HL-60/S4 (cell line): ENCODE data around the gene MAN2A2.
"Not testable (repeated sequence)": the region's sequence is repeated elsewhere in the genome, so short reads cannot be mapped to it uniquely, and the experiment has no call there.

Source experiments
- in situ Hi-C: fragments of 300-500 bp; cut with MboI; formaldehyde crosslinking; loops from 2 replicates; pipeline ENCODE4 v1.14.3; 2022; ENCODE audit warnings: low sequenced_read_pairs

Gene MAN2A2

DNA sequence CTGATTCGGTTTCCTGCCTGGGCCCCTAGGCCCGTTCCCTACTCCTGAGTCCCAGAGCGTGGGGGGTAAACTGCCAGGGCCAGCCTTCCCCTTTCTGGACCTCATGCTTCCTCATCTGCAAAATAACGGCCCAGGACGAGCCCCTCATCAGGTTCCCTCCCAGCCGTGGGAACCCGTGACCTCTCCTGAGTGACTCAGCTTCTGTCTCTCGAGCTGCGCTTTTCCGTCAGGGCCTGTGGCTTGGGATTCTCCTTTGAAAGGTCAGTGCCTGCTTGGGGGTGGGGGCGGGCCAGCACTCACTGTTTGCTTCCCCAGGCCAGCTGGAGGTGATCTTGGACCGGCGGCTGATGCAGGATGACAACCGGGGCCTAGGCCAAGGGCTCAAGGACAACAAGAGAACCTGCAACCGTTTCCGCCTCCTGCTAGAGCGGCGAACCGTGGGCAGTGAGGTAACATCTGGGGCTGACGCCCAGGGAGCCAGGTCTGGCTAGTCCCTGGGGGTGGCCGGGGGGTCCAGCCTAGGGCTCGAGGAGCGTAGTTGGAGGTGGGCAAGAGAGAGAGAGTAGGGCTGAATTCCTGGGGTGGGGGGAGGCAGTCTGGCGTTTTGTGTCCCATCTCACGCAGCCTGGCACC, 12.8 kb downstream of the MAN2A2 start:
- in situ Hi-C loops = no loop called here

- in situ Hi-C loops = no loop called here
Measured at GRCh38 chr15:90916461-90916860, 13.4 kb downstream of the MAN2A2 start.

DNA sequence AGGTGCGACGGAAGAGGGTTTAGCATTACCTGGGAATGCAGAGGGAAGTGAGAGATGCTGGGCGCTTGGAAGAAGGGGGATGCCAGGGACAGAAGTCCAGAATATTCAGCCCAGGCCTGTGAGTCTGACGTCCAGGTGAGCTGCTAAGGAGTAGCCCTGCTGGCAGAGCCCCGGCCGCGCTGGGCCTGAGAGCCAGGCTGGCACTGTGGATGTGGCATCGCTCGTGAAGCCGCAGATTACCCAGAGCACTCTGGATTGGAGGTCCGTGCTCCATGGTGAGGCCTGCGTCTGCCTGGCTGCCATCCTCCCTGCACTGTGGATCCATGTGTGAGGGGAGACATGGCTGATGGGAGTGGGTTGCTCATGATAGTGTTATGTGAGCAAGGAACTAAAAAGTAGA, 14.5 kb downstream of the MAN2A2 start:
- in situ Hi-C loops = no loop called here

GRCh38 chr15:90918034-90918788, 15.1 kb downstream of the MAN2A2 start:
- in situ Hi-C loops = no loop called here

- in situ Hi-C loops = no loop called here
Measured at GRCh38 chr15:90918835-90919234, 15.7 kb downstream of the MAN2A2 start.

DNA sequence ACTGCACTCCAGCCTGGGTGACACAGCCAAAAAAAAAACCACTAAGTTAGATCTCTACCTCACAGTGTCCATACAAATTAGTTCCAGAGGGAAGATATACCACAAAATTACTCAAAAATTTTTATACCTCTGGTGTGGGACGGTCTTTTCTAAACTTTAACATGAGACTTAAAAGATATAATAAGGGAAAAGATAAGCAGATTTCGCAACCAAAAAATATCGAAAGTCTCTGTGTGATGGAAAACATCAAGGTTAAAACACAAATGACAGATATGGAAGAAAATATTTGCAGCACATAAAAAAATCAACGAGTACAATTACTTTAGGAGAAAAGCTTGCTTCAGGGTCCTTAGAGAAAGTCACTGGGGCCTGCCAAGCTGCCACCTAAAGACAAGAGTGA, 18.8 kb downstream of the MAN2A2 start:
- in situ Hi-C loops = no loop called here

- in situ Hi-C loops = not testable (repeated sequence)
Measured at GRCh38 chr15:90922712-90923322, 19.7 kb downstream of the MAN2A2 start.

DNA sequence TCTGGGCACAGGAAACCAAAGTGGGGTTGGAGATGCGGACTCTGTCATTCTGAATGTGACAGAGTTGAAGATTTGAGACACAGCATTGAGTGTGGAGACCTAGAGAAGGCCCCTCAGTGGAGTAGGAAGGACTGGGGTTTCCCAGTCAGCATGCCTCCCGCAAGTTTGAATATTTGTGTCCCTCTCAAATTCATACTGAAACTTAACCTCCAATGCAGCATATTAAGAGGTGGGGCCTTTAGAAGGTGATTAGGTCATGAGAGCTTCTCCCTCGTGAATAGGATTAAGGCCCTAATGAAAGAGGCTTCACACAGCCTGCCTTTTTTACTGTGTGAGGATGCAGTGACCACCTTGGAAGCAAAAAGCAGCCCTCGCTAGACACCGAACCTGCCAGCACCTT, 21.3 kb downstream of the MAN2A2 start:
- in situ Hi-C loops = no loop called here

GRCh38 chr15:90926766-90927165, 23.7 kb downstream of the MAN2A2 start:
- in situ Hi-C loops = not testable (repeated sequence)

DNA sequence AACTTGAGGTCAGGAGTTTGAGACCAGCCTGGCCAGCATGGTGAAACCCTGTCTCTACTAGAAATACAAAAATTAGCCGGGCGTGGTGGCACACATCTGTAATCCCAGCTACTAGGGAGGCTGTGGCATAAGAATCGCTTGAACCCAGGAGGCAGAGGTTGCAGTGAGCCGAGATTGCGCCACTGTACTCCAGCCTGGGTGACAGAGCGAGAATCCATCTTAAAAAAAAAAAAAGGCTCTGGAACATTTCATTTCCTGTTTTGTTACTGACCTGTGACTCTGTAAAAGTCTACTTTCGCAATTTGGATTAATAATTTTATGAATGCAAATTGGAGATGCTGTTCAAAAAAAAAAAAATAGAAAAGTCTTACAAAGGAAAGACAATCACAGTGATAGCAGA, 25.0 kb downstream of the MAN2A2 start:
- in situ Hi-C loops = not testable (repeated sequence)

GRCh38 chr15:90929246-90930019, 26.3 kb downstream of the MAN2A2 start:
- in situ Hi-C loops = no loop called here

GRCh38 chr15:90930861-90931574, 27.9 kb downstream of the MAN2A2 start:
- in situ Hi-C loops = no loop called here

GRCh38 chr15:90931575-90931827, 28.4 kb downstream of the MAN2A2 start:
- in situ Hi-C loops = no loop called here

- in situ Hi-C loops = no loop called here
Measured at GRCh38 chr15:90931828-90932659, 28.9 kb downstream of the MAN2A2 start, which contains the start of gene HDDC3. TSS of gene HDDC3 (minus strand) at chr15:90932549. CDS start at chr15:90932540, 9 bp downstream.

DNA sequence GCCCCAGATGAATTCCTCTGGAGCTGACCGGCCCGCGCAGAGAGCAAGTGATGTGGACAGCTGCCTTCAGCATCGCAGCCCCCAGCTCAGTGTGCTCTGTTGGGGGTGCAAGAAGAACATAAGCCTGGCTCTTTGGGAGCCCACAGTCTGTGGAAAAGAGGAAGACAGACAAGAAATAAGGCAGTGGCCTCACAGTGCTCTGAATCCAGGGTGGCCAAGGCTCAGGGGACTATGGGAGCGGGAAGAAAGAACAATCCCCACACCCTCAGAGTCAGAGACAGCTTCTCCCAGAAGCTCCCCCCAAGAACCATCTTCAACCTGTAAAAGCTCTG, 29.5 kb downstream of the MAN2A2 start:
- in situ Hi-C loops = no loop called here

- in situ Hi-C loops = no loop called here
Measured at GRCh38 chr15:90933301-90933700, 30.2 kb downstream of the MAN2A2 start.

DNA sequence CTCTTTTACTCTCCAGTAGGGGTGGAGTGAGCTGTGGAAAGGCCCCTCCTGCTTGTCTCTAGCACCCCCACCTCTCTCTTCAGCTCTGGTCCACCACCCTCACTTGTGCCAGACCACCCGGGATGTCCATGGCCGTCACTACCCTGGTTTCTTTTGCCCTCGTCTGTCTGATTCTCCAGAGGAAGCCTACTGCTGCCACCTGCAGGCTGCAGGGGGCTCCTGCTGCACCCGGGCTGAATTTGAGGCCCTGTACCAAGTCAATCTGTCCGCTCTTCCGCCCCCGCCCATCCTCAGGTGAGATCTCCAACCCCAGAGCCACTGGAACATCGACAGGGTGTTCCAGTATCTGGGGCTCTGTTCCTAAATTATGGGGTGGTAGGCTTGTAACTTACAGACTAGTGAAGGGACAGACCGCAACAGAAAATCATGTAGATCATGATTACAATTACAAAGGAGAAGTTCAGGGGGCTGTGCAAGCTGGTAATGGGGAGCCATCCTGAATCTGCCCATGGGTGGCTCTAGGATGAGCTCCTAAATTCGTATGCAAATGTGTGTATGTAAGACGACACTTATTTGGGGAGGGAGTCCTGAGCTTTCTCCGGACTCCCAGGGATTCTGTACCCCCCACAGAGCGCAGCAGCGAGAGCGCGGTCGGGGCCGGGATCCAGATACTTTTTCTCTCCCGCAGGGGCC, 31.3 kb downstream of the MAN2A2 start:
- in situ Hi-C loops = no loop called here

GRCh38 chr15:90934949-90935751, 32.0 kb downstream of the MAN2A2 start, which contains the start of gene UNC45A:
TSS of gene UNC45A (plus strand) at chr15:90935285. CDS start at chr15:90935325, 40 bp downstream.
- in situ Hi-C loops = no loop called here

DNA sequence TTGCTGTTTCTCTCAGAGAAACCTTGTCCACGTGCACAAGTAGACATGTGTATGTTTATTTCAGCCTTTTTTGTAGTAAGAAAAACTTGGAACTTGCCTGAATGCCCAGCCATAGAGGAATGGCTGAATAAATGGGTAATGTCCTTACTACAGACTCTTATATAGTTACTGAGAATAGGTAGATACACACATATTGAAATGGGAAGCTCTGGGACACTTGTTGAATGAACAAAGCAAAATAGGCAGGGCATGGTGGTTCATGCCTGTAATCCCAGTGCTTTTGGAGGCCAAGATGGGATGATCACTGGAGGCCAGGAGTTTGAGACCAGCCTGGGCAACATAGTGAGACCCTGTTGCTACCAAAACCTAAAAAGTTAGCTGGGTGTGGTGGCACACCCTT, 33.7 kb downstream of the MAN2A2 start:
- in situ Hi-C loops = no loop called here
